Measurements from ENCODE around the gene COX7A2L.

Gene COX7A2L

GRCh38 chr2:42324949-42325348 lies 36.1 kb downstream of the COX7A2L start:
- intact Hi-C loops (cut with DNase I): no loop called here
- no peak for DNase-seq

DNA sequence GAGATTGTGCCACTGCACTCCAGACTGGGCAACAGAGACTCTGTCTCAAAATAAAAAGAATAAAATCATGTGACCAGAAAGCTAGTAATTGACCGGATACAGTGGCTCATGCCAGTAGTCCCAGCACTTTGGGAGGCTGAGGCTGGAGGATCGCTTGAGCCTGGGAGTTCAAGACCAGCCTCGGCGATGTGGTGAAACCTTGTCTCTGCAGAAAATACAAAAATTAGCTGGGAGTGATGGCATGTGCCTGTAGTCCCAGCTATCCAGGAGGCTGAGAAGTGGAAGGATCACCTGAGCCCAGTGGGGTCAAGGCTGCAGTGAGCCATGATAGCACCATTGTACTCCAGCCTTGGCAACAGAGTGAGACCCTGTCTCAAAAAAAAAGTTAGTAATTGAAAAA lies 36.8 kb downstream of the COX7A2L start:
- intact Hi-C loops (cut with DNase I): no loop called here
- DNase-seq: no peak

DNA sequence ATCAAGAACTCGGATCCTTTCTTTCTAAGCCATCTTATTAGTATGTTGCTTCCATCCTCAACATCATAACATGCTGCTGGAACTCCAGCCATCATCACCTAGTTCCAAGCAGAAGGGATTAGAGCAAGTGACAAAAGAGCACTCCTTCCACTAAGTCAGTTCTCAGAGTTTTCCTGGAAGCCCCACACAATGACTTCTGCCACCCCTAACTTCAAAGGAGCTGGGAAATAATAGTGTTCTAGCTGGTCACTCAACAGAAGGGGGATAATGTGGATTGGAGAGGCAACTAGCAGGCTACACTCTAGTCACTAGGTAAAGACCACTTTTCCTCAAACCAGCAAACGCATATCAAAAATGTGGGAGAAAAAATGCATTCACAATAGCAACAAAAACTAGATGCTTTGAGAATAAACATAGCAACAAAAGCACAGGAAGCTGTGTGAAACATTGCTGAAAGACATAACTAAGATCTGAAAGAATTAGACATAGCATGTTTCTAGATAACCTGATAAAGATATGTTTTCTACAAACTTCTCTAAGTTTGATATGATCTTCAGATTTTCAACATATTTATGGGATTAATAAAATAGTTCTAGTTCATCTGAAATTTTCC lies 39.5 kb downstream of the COX7A2L start:
- no peak for DNase-seq
- intact Hi-C loops (cut with DNase I): no loop called here

GRCh38 chr2:42319265-42319664 lies 41.8 kb downstream of the COX7A2L start:
- no peak for DNase-seq
- intact Hi-C loops (cut with DNase I): no loop called here

DNA sequence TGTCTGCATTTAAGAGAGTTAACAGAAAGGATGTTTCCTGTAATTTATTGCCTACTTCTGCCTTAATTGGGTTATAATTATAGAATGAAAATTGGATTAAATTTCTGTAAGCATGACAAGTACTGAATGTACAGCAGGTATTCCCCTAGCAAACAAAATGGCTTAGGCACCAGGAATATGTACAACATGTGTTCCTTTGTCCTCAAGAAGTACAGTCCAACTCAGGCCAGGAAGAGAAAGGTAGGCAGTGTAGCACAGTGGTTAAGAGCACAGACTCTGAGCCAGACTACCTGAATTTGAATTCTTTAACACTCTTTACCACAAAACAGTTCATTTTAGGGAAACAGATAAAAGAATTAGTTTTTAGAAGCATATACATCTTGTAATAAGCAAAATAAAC lies 43.1 kb downstream of the COX7A2L start:
- intact Hi-C loops (cut with DNase I): no loop called here
- DNase-seq: no peak

DNA sequence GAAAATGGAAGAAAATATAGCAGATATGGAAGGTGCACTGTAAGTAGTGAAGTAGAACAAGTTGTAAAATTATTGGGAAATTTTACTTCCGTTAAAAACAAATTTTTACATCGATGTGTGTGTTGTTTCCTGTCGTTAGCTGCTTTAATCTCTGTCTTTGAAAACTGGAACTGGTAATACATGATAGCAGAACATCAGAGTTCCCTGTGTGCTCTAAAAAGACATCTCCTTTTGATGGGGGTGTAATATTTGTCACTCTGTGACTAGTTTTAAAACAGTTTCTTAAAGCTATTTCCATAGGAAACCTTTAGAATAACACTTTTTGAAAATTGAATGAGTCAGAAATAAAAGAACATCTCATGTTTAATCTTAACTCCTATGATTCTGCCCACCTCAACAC lies 43.5 kb downstream of the COX7A2L start:
- intact Hi-C loops (cut with DNase I): no loop called here

DNA sequence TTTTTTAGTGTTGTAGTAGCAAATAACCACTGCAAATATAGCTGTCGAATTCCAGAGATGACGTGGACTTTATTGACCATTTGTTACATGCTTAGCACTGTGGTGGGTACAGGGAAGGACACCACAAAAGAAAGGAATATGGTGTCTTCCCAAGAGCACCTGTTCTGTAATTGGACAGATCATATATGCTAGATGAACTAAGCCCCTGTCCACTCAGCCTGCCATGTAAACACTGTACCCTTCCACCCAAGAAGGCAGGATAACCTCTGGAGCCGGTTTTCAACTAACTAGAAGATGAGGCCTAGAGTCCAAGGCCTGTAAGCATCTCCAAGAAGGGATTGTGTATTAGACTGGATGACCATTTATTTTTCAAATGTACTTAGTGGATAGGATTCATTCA lies 44.1 kb downstream of the COX7A2L start:
- no peak for DNase-seq
- intact Hi-C loops (cut with DNase I): no loop called here

More for the DNA sequence above, 43.5 kb downstream of the COX7A2L start:
- no peak for DNase-seq

GRCh38 chr2:42315844-42316470 lies 45.1 kb downstream of the COX7A2L start:
- intact Hi-C loops (cut with DNase I): no loop called here
- DNase-seq: no peak

DNA sequence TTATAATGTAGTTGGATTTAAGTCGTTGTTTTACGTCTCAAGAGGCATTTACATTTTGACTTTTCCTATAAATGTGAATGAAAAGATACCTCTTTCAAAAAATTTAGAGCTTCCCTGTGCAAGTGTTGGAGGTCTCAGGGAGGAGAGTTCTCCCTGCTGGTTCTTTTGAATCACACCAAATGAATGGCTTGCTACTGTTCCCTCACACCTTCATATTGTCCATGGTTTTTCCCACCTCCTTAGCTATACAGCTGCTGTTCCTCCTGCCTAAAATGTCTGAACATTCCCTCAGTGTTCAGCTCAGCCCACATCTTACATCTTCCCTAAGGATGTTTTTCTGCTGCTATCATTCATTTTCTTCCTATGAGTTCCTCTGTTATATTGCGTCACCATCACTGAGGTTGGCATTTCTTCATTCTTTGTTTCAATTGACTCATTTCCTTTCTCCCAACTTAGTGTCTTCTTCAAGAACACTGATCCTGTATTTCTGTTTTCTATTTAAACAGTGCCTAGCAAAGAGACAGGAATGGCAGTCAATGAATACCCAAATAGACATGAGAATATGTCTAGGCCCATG lies 46.0 kb downstream of the COX7A2L start:
- DNase-seq: no peak
- intact Hi-C loops (cut with DNase I): no loop called here

DNA sequence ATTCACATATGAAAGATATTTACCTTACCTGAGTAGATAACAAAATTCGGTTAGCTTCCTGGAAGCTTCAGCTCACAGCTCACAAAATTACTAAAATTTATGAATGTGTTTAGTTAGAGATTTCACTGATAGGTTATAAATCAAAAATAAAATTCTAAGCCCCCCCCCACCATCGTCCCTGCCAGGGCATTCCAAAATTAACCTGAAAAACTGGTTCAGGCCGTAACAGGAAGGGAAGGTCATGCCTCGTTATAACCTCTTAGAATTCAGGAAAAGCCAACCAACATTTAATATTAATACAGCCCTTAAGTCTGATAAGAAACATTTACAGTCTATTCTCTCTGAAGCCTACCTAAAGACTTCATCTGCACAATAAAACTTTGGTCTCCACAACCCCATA lies 48.9 kb downstream of the COX7A2L start:
- intact Hi-C loops (cut with DNase I): no loop called here
- DNase-seq: no peak

DNA sequence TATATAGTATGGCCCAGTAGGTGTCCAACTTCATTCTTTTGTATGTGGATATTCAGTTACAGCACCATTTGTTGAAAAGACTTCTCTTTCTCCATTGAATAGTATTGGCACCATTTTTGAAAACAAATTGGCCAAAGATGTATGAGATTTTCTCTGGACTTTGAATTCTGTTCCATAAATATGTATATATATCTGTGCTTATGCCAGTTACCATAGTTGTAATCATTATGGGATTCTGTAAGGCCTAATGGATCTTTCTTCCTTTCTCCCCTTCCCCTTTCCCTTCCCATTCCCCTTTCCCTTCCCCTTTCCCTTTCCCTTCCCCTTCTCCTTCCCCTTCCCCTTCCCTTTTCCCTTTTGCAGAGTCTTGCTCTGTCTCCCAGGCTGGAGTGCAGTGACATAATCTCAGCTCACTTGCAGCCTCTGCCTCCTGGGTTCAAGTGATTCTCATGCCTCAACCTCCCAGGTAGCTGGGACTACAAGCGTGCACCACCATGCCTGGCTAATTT lies 51.0 kb downstream of the COX7A2L start:
- intact Hi-C loops (cut with DNase I): no loop called here
- DNase-seq: no peak

- DNase-seq: no peak
- intact Hi-C loops (cut with DNase I): no loop called here
Measured at GRCh38 chr2:42309366-42309765, 51.7 kb downstream of the COX7A2L start.

- intact Hi-C loops (cut with DNase I): no loop called here
- no peak for DNase-seq
Measured at GRCh38 chr2:42307180-42307579, 53.8 kb downstream of the COX7A2L start.

DNA sequence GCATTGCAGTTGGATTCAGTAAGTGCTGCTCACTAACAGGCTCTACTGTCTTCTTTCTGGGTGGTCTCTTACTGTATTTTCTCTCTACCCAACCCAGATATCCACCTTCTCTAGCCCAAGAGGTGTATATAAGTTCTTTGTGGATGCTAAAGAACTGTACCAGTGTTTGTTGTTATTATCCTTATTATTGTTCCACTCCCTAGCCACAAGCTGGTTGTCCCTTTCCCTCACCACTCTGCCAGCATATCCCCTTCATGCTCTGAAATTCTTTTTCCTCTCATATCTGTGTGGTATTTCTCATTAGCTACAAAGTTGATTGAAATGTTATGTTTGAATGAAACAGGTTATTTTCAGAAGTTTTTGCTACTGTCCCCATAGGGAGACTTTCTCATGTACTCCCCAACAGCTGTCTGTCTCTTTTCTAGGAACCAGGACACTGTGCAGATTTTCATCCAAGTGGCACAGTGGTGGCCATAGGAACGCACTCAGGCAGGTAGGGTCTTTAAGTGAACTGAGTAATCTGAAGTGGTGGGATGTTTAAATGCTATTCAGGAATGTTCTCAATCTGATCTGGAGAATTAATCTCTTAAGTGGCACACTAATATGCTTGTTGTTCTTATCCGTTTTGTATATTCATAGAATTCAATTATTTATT lies 56.8 kb downstream of the COX7A2L start:
- no peak for DNase-seq
- intact Hi-C loops (cut with DNase I): no loop called here

DNA sequence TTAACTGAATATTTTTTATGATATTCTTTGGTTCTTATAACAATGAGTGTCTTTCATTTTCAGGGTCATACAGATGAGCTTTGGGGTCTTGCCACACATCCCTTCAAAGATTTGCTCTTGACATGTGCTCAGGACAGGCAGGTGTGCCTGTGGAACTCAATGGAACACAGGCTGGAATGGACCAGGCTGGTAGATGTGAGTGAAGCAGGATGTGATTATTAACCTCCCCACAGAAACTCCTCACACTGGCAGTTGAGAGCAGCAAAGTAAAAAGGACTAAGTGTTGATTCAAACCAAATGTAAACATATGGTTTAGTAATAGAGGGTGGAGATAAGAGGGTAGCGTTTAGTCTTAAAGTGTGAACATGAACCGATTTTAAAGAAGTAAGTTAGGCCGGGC lies 57.8 kb downstream of the COX7A2L start:
- no peak for DNase-seq
- intact Hi-C loops (cut with DNase I): no loop called here

- intact Hi-C loops (cut with DNase I): no loop called here
- no peak for DNase-seq
Measured at GRCh38 chr2:42300527-42300926, 60.5 kb downstream of the COX7A2L start.
